ENCODE results near the gene ILKAP.

Gene ILKAP

GRCh38 chr2:238152771-238153688, 50.5 kb downstream of the ILKAP start:
- no peak for DNase-seq (ENCODE audit: low spot score)

- DNase-seq (ENCODE audit: low spot score) = no peak
These were observed 51.8 kb downstream of the ILKAP start for GRCh38 chr2:238151628-238152235.

GRCh38 chr2:238151205-238151604, 52.3 kb downstream of the ILKAP start:
- DNase-seq (ENCODE audit: low spot score) = no peak

- DNase-seq (ENCODE audit: low spot score) = no peak
These were observed 52.8 kb downstream of the ILKAP start for GRCh38 chr2:238150686-238151085.

- DNase-seq (ENCODE audit: low spot score) = no peak
These were observed 53.5 kb downstream of the ILKAP start for GRCh38 chr2:238149841-238150572.

GRCh38 chr2:238148981-238149380, 54.5 kb downstream of the ILKAP start:
- DNase-seq (ENCODE audit: low spot score) = no peak

- DNase-seq (ENCODE audit: low spot score) = no peak
These were observed 56.5 kb downstream of the ILKAP start for GRCh38 chr2:238146884-238147544.

- DNase-seq (ENCODE audit: low spot score) = no peak
These were observed 57.6 kb downstream of the ILKAP start for GRCh38 chr2:238145851-238146250.

GRCh38 chr2:238145046-238145445, 58.4 kb downstream of the ILKAP start:
- DNase-seq (ENCODE audit: low spot score) = no peak

GRCh38 chr2:238144262-238144661, 59.2 kb downstream of the ILKAP start:
- DNase-seq (ENCODE audit: low spot score) = no peak

GRCh38 chr2:238143239-238143951, 60.1 kb downstream of the ILKAP start:
- no peak for DNase-seq (ENCODE audit: low spot score)

- DNase-seq (ENCODE audit: low spot score) = no peak
These were observed 60.9 kb downstream of the ILKAP start for GRCh38 chr2:238142382-238143205.

GRCh38 chr2:238141541-238142318, 61.8 kb downstream of the ILKAP start:
- no peak for DNase-seq (ENCODE audit: low spot score)

GRCh38 chr2:238140721-238141540, 62.6 kb downstream of the ILKAP start:
- no peak for DNase-seq (ENCODE audit: low spot score)

GRCh38 chr2:238140040-238140439, 63.5 kb downstream of the ILKAP start:
- no peak for DNase-seq (ENCODE audit: low spot score)

- no peak for DNase-seq (ENCODE audit: low spot score)
These were observed 64.1 kb downstream of the ILKAP start for GRCh38 chr2:238139196-238140039.

- DNase-seq (ENCODE audit: low spot score) = no peak
These were observed 64.9 kb downstream of the ILKAP start, which contains the start of gene KLHL30 for GRCh38 chr2:238138331-238139195. TSS of gene KLHL30 (plus strand) at chr2:238138668. CDS start at chr2:238140755, 2,087 bp downstream.

All from cerebellar cortex (tissue), 1 donor.